ENCODE measurements around the gene ITCH. TPM values are rescaled to one million over a fixed set of nuclear protein-coding genes. Genes with fewer than 3 reads are reported as not detected.

The ITCH gene
- total RNA-seq, 1 donor from 2014 or later: 66.3 TPM

DNA sequence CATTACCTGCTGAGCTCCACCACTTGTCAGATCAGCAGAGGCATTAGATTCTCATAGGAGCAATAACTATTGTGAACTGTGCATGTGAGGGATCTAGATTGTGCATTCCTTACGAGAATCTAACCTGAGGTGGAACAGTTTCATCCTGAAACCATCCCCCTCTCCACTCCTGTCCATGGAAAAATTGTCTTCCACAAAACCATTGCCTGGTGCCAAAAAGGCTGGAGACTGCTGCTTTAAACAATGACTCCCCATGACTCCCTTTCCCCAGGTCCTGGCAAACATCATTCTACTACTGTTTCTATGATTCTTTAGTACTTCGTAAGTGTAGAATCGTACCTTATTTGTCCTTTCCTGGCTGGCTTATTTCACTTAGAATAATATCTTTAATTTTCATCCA is 143.4 kb downstream of the ITCH start:
- no peak overlapping the region for H3K27ac Mint-ChIP-seq
- ATAC-seq (ENCODE audit: low read depth): no peak
- no peak for DNase-seq
- no peaks in the 10 kb centered on the region for H3K27me3 Mint-ChIP-seq
- H3K36me3 Mint-ChIP-seq (ENCODE audit: low read depth): peaks cover 67% of the 10 kb centered on the region
- POLR2A ChIA-PET: no interaction called here
- H3K9me3 Mint-ChIP-seq: no peaks in the 10 kb centered on the region
- H3K4me3 Mint-ChIP-seq: no peak overlapping the region
- intact Hi-C loops (cut with micrococcal nuclease): no loop called here
- H3K4me1 Mint-ChIP-seq: no peaks in the 10 kb centered on the region
- TF ChIP-seq, protein P1, sequence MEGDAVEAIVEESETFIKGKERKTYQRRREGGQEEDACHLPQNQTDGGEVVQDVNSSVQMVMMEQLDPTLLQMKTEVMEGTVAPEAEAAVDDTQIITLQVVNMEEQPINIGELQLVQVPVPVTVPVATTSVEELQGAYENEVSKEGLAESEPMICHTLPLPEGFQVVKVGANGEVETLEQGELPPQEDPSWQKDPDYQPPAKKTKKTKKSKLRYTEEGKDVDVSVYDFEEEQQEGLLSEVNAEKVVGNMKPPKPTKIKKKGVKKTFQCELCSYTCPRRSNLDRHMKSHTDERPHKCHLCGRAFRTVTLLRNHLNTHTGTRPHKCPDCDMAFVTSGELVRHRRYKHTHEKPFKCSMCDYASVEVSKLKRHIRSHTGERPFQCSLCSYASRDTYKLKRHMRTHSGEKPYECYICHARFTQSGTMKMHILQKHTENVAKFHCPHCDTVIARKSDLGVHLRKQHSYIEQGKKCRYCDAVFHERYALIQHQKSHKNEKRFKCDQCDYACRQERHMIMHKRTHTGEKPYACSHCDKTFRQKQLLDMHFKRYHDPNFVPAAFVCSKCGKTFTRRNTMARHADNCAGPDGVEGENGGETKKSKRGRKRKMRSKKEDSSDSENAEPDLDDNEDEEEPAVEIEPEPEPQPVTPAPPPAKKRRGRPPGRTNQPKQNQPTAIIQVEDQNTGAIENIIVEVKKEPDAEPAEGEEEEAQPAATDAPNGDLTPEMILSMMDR (IDR thresholded peaks at IDR 0.05): no peak
- CTCF ChIA-PET: no interaction called here

DNA sequence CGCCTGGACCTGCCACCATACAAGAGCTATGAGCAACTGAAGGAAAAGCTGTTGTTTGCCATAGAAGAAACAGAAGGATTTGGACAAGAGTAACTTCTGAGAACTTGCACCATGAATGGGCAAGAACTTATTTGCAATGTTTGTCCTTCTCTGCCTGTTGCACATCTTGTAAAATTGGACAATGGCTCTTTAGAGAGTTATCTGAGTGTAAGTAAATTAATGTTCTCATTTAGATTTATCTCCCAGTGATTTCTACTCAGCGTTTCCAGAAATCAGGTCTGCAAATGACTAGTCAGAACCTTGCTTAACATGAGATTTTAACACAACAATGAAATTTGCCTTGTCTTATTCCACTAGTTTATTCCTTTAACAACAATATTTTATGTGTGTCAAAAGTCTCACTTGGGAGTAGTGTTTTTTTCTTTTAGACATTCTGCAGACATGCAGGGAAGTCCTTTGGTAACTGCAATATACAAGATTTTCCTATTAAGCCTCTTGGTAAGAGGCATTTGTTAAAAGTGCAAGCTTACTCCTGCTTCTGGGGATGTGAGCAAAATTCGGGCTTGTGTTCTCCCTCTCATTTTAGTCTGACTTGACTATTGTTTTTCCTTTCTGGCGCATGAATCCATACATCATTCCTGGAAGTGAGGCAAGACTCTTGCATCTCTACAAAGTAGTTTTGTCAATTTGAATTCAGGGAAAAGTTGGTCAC is 144.8 kb downstream of the ITCH start:
- no peaks in the 10 kb centered on the region for H3K9me3 Mint-ChIP-seq
- intact Hi-C loops (cut with micrococcal nuclease): no loop called here
- peaks cover 64% of the 10 kb centered on the region for H3K36me3 Mint-ChIP-seq (ENCODE audit: low read depth)
- no peak overlapping the region for H3K4me3 Mint-ChIP-seq
- POLR2A ChIA-PET: no interaction called here
- no peak overlapping the region for H3K27ac Mint-ChIP-seq
- H3K27me3 Mint-ChIP-seq: no peaks in the 10 kb centered on the region
- CTCF ChIA-PET: no interaction called here
- H3K4me1 Mint-ChIP-seq: peaks cover 3% of the 10 kb centered on the region
- no peak for ATAC-seq (ENCODE audit: low read depth)
- DNase-seq: no peak
- TF ChIP-seq, protein P1 (IDR thresholded peaks at IDR 0.05): no peak

DNA sequence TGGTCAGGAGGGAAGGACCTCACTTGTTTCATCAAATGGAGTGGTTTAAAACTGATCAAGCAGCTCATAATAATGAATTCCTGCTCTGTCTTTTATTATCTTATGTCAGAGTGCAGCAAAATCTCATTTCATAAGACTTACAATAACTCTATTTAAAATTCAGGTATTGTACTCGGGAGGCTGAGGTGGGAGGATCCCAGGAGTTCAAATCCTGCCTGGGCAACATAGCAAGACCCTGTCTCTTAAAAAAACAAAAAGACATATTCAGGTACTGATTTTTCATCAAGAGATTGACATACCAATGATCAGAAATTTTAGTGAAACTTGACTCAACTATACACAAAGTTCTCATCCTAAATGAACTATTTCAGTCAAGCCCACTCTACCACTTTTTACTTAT is 147.5 kb downstream of the ITCH start:
- POLR2A ChIA-PET: interaction anchor here (0.6 kb wide), 1 partner anchor 191 kb away, joined by 10 read pairs; no protein-coding TSS in a partner anchor
- intact Hi-C loops (cut with micrococcal nuclease): no loop called here
- Mint-ChIP-seq H3K27ac (no peak overlapping the region), H3K4me1 (peaks cover 18% of the 10 kb centered on the region), H3K36me3 (ENCODE audit: low read depth) (peaks cover 45% of the 10 kb centered on the region), H3K9me3 (no peaks in the 10 kb centered on the region), H3K4me3 (no peak overlapping the region), H3K27me3 (no peaks in the 10 kb centered on the region)
- CTCF ChIA-PET: no interaction called here
- DNase-seq (no peak), ATAC-seq (ENCODE audit: low read depth) (no peak)
- TF ChIP-seq, protein P1 (IDR thresholded peaks at IDR 0.05): no peak

DNA sequence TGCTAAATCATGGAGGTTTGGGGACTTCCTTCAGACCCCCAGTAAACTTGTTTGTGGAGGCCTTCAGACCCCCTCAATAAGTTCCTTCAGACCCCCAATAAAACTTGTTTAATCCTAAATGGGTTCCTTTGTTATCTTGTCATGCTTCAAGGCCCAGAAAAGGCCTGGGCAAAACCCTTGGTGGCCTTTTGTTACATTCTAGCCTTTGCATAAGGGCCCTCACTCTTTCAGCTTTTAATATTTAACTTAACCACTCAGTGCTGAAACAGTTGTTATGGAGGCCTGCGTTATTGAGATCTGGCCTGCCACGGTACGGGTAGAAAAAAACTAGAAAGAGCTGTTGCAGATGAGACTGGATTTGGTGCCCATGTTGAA is 148.8 kb downstream of the ITCH start:
- intact Hi-C loops (cut with micrococcal nuclease): no loop called here
- CTCF ChIA-PET: no interaction called here
- Mint-ChIP-seq H3K4me3 (no peak overlapping the region), H3K9me3 (no peaks in the 10 kb centered on the region), H3K36me3 (ENCODE audit: low read depth) (peaks cover 45% of the 10 kb centered on the region), H3K27ac (no peak overlapping the region), H3K4me1 (peaks cover 23% of the 10 kb centered on the region), H3K27me3 (no peaks in the 10 kb centered on the region)
- DNase-seq (no peak), ATAC-seq (ENCODE audit: low read depth) (no peak)
- POLR2A ChIA-PET: no interaction called here
- TF ChIP-seq, protein P1 (IDR thresholded peaks at IDR 0.05): no peak

DNA sequence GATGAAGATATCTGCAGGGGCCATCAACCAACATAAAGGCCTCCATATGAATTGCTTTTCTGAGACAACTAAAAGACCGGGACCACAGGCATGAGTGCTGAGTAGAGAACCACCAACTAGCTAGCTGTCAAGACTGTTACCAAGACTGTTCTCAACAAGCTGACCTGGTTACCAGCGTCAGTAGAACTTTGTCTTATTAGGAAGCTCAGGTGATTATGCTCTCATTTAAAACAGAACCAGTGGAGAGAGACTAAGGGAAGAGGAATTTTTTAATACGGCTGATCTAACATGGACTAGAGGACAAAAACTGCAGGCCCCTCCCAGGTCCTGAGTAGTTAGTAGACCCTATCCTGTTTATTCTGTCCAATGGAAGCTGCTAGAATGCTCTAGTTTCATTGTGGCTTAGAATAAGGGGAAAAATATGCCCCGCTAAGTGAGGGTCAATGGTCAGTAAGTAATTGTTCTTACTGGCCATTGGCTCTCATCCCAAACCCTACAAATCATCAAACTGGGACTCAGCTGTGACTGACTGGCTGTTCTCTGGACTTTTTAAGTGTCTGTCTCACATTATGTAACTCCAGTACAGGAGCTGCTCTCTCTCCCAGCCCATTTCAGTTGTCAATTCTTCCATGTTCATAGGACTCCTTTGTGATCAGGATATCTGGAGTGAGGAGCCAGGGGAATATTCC is 149.3 kb downstream of the ITCH start:
- Mint-ChIP-seq H3K4me1 (peaks cover 26% of the 10 kb centered on the region), H3K27me3 (no peaks in the 10 kb centered on the region), H3K36me3 (ENCODE audit: low read depth) (peaks cover 45% of the 10 kb centered on the region), H3K9me3 (no peaks in the 10 kb centered on the region), H3K4me3 (no peak overlapping the region), H3K27ac (no peak overlapping the region)
- DNase-seq (no peak), ATAC-seq (ENCODE audit: low read depth) (no peak)
- intact Hi-C loops (cut with micrococcal nuclease): no loop called here
- POLR2A ChIA-PET: no interaction called here
- CTCF ChIA-PET: no interaction called here
- TF ChIP-seq, protein P1 (IDR thresholded peaks at IDR 0.05): no peak
